ENCODE data around the gene PLEKHH3.

PLEKHH3 gene

DNA sequence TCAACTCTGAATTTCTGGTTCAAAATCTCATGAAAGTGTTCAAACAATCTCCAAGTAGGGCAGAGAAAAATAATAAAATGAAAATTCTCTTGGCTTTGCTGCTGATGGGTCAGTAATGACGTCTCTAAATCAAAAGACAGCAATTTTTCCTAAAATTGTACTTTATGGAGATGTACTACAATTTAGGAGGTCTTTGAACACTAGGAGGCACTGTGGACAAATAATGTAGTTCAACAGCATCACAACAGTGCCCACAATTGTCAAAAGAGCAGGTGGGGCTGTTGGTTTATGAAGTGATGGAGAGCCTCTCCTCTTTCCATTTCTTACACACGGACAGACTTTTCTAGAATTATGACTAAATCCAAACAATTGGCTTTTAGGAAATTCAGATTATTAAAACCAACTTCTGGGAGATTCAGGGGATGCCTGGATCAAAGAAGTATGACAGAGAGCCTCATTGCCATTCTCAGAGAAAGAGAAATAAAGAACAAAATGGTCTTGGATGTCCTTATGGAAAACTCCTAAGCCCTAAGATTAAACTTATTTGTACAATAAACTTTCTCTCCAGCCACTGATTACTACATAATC is 44.3 kb upstream of the PLEKHH3 start:
- Histone ChIP-seq H3K4me2 (ENCODE audit: insufficient read depth, low read length) (no peak overlapping the region), H3K4me3 (ENCODE audit: low read depth in 1 of 2, low read length in 2 of 2) (no peak overlapping the region), H3K79me2 (ENCODE audit: insufficient read depth, low read length) (no peaks in the 10 kb centered on the region), H3K9ac (ENCODE audit: low read depth, low read length) (no peak overlapping the region), H3K9me3 (ENCODE audit: insufficient read depth, low read length, severe bottlenecking) (no peaks in the 10 kb centered on the region), H4K20me1 (ENCODE audit: insufficient read depth, low read length) (no peaks in the 10 kb centered on the region), H2AFZ (ENCODE audit: low read depth, low read length) (no peak overlapping the region), H3K27ac (ENCODE audit: low read length) (no peak overlapping the region), H3K4me1 (ENCODE audit: insufficient read depth, low read length) (no peaks in the 10 kb centered on the region), H3K27me3 (ENCODE audit: insufficient read depth, low read length, poor library complexity) (no peaks in the 10 kb centered on the region), H3K36me3 (ENCODE audit: insufficient read depth, low read length) (peaks cover 79% of the 10 kb centered on the region)
- no peak for TF ChIP-seq EZH2 (IDR thresholded peaks at IDR 0.05; ENCODE audit: borderline replicate concordance, low read depth, low read length, severe bottlenecking)
- peak; percentile 81 for TF ChIP-seq CTCF (IDR thresholded peaks at IDR 0.05; ENCODE audit: borderline replicate concordance, extremely low read depth, low read length, poor library complexity, severe bottlenecking)
- ATAC-seq (ENCODE audit: insufficient read depth, low read depth) (peak; percentile 89), DNase-seq (peak; percentile 45)

GRCh38 chr17:42709561-42709960 is 32.8 kb upstream of the PLEKHH3 start:
- H3K4me3 ChIP-seq (ENCODE audit: low read depth in 1 of 2, low read length in 2 of 2), result no peak overlapping the region
- peaks cover 93% of the 10 kb centered on the region for H3K36me3 ChIP-seq (ENCODE audit: insufficient read depth, low read length)
- no peaks in the 10 kb centered on the region for H3K27me3 ChIP-seq (ENCODE audit: insufficient read depth, low read length, poor library complexity)
- no peaks in the 10 kb centered on the region for H3K4me1 ChIP-seq (ENCODE audit: insufficient read depth, low read length)
- DNase-seq (no peak), ATAC-seq (ENCODE audit: insufficient read depth, low read depth) (no peak)
- no peak overlapping the region for H2AFZ ChIP-seq (ENCODE audit: low read depth, low read length)
- no peaks in the 10 kb centered on the region for H3K79me2 ChIP-seq (ENCODE audit: insufficient read depth, low read length)
- no peak overlapping the region for H3K27ac ChIP-seq (ENCODE audit: low read length)
- H3K9ac ChIP-seq (ENCODE audit: low read depth, low read length), result no peak overlapping the region
- no peak overlapping the region for H3K4me2 ChIP-seq (ENCODE audit: insufficient read depth, low read length)
- no peaks in the 10 kb centered on the region for H3K9me3 ChIP-seq (ENCODE audit: insufficient read depth, low read length, severe bottlenecking)
- H4K20me1 ChIP-seq (ENCODE audit: insufficient read depth, low read length), result no peaks in the 10 kb centered on the region
- TF ChIP-seq EZH2 (IDR thresholded peaks at IDR 0.05; ENCODE audit: borderline replicate concordance, low read depth, low read length, severe bottlenecking) (no peak), CTCF (IDR thresholded peaks at IDR 0.05; ENCODE audit: borderline replicate concordance, extremely low read depth, low read length, poor library complexity, severe bottlenecking) (no peak)

DNA sequence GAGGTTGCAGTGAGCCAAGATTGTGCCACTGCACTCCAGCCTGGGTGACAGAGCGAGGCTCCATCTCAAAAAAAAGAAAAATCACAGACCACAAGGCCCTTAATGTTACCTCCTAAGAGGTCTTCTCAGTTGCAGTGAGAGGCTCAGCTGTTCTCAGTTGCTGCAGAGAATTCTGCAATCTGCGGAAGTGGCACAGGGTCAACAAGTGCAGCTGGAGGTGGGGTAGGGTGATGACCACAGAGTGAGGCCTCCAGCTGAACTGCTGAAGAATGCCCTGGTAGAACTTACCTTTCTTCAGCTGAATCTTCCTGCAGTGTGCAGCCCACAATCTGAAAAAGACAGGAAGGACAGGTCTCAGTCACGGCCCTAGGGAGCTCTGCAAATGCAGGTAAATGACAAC is 31.8 kb upstream of the PLEKHH3 start:
- H2AFZ ChIP-seq (ENCODE audit: low read depth, low read length), result no peak overlapping the region
- no peaks in the 10 kb centered on the region for H4K20me1 ChIP-seq (ENCODE audit: insufficient read depth, low read length)
- ATAC-seq (ENCODE audit: insufficient read depth, low read depth) (no peak), DNase-seq (no peak)
- no peak overlapping the region for H3K4me3 ChIP-seq (ENCODE audit: low read depth in 1 of 2, low read length in 2 of 2)
- H3K27me3 ChIP-seq (ENCODE audit: insufficient read depth, low read length, poor library complexity), result no peaks in the 10 kb centered on the region
- no peak overlapping the region for H3K4me2 ChIP-seq (ENCODE audit: insufficient read depth, low read length)
- no peaks in the 10 kb centered on the region for H3K4me1 ChIP-seq (ENCODE audit: insufficient read depth, low read length)
- no peak overlapping the region for H3K27ac ChIP-seq (ENCODE audit: low read length)
- no peaks in the 10 kb centered on the region for H3K9me3 ChIP-seq (ENCODE audit: insufficient read depth, low read length, severe bottlenecking)
- H3K79me2 ChIP-seq (ENCODE audit: insufficient read depth, low read length), result no peaks in the 10 kb centered on the region
- peaks cover 94% of the 10 kb centered on the region for H3K36me3 ChIP-seq (ENCODE audit: insufficient read depth, low read length)
- no peak overlapping the region for H3K9ac ChIP-seq (ENCODE audit: low read depth, low read length)
- TF ChIP-seq CTCF (IDR thresholded peaks at IDR 0.05; ENCODE audit: borderline replicate concordance, extremely low read depth, low read length, poor library complexity, severe bottlenecking), result no peak
- no peak for TF ChIP-seq EZH2 (IDR thresholded peaks at IDR 0.05; ENCODE audit: borderline replicate concordance, low read depth, low read length, severe bottlenecking)

Data from DND-41 (cell line).